Hepatocyte (in vitro differentiated cells): ENCODE data around the gene SUGCT.

Experiments
- CTCF ChIP-seq: fragments of 200-600 bp; sonication (generic); IDR thresholded peaks from 2 replicates; pipeline ENCODE4 v1.5.1; 2016; ENCODE audit warnings: antibody characterized with exemption, mild to moderate bottlenecking; ENCODE audit not compliant: poor library complexity
- EZH2 ChIP-seq: fragments of 200-600 bp; sonication (generic); IDR thresholded peaks from 2 replicates; pipeline ENCODE4 v1.6.1; 2016; ENCODE audit warnings: antibody characterized with exemption, mild to moderate bottlenecking, borderline replicate concordance
- EZH2phosphoT487 ChIP-seq: fragments of 200-600 bp; sonication (generic); IDR thresholded peaks from one replicate; pipeline ENCODE4 v1.6.1; 2018; ENCODE audit warnings: antibody characterized with exemption, mild to moderate bottlenecking, low read depth, moderate library complexity; ENCODE audit not compliant: unreplicated experiment, severe bottlenecking

- TF ChIP-seq EZH2 (no peak), CTCF (no peak), EZH2phosphoT487 (no peak)
Observed at GRCh38 chr7:40656349-40656748, 521.5 kb downstream of the SUGCT start.
